Esophagus squamous epithelium (tissue), 4 donors: ENCODE data around the gene RGL4.

ENCODE experiments used
- POLR2A ChIP-seq, 4 donors: fragments of 450-650 bp; IDR thresholded peaks; one replicate each; pipeline ENCODE4 v1.6.1; 2017; ENCODE audit warnings: antibody characterized with exemption in 4 of 4, mild to moderate bottlenecking in 4 of 4, moderate library complexity in 3 of 4
- TF ChIP-seq, protein P1 (sequence below), 6 experiments: fragments of 450-650 bp in 4 of 6; fragments of 200-600 bp in 2 of 6; sonication (generic) in 2 of 6; IDR thresholded peaks; one replicate each; pipeline ENCODE4 v1.5.1; 2016 to 2019; ENCODE audit warnings: antibody characterized with exemption in 6 of 6, mild to moderate bottlenecking in 4 of 6, moderate library complexity in 4 of 6

DNA sequence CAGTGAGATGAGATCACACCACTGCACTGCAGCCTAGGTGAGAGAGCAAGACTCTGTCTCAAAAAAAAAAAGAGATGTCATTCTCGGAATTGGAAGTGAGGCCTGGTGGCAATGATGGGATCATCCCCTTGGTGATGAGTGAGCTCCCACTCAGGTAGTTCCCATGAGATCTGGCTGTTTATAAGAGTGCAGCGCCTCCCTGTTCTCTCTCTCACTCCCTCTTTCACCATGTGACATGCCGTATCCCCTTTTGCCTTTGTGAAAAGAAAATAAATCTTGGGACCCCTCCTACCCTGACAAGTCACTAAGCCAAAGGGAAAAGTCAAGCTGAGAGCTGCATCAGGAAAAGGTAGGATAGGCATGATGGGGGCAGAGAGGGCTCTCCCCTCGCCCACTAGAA, 31.3 kb downstream of the RGL4 start:
- TF ChIP-seq, protein P1, sequence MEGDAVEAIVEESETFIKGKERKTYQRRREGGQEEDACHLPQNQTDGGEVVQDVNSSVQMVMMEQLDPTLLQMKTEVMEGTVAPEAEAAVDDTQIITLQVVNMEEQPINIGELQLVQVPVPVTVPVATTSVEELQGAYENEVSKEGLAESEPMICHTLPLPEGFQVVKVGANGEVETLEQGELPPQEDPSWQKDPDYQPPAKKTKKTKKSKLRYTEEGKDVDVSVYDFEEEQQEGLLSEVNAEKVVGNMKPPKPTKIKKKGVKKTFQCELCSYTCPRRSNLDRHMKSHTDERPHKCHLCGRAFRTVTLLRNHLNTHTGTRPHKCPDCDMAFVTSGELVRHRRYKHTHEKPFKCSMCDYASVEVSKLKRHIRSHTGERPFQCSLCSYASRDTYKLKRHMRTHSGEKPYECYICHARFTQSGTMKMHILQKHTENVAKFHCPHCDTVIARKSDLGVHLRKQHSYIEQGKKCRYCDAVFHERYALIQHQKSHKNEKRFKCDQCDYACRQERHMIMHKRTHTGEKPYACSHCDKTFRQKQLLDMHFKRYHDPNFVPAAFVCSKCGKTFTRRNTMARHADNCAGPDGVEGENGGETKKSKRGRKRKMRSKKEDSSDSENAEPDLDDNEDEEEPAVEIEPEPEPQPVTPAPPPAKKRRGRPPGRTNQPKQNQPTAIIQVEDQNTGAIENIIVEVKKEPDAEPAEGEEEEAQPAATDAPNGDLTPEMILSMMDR (IDR thresholded peaks at IDR 0.05) = no peak
- no peak for TF ChIP-seq POLR2A (IDR thresholded peaks at IDR 0.05)
